Gastrocnemius medialis (tissue), 4 donors: ENCODE data around the gene NDOR1. TPM values are rescaled to one million over a fixed set of nuclear protein-coding genes. Genes with fewer than 3 reads are reported as not detected.

Experiments used
- ATAC-seq, 2 donors: fragments of 150-250 bp; one replicate each; pipeline ENCODE4 v1.9.1; 2016
- DNase-seq, 2 donors: peaks; one replicate each; pipeline ENCODE4 v3.0.0-alpha.2; 2019
- H3K27ac ChIP-seq, 4 donors: fragments of 200-600 bp; sonication (generic); 1 replicate in 1 of 4; 2 replicates in 3 of 4; pipeline ENCODE4 v1.5.1; 2016 to 2018; ENCODE audit warnings: mild to moderate bottlenecking in 2 of 4, moderate library complexity in 1 of 4
- H3K27me3 ChIP-seq, 3 donors: fragments of 200-600 bp; sonication (generic) in 2 of 3; 1 replicate in 1 of 3; 2 replicates in 2 of 3; pipeline versions ENCODE4 v1.5.1 to v1.6.0; 2016 to 2019; ENCODE audit warnings: mild to moderate bottlenecking in 1 of 3, moderate library complexity in 1 of 3
- H3K36me3 ChIP-seq, 2 donors: fragments of 200-600 bp; sonication (generic) in 1 of 2; one replicate each; pipeline ENCODE4 v1.5.1; 2017 to 2018
- H3K4me1 ChIP-seq, 2 donors: fragments of 200-600 bp; sonication (generic) in 1 of 2; one replicate each; pipeline ENCODE4 v1.5.1; 2016 to 2017; ENCODE audit warnings: mild to moderate bottlenecking in 2 of 2
- H3K4me3 ChIP-seq, 4 donors: fragments of 200-600 bp; sonication (generic) in 3 of 4; 1 replicate in 1 of 4; 2 replicates in 3 of 4; pipeline ENCODE4 v1.5.1; 2016 to 2019; ENCODE audit warnings: mild to moderate bottlenecking in 2 of 4
- H3K9me3 ChIP-seq, 3 donors: fragments of 200-600 bp; sonication (generic) in 2 of 3; 1 replicate in 1 of 3; 2 replicates in 2 of 3; pipeline ENCODE4 v1.5.1; 2016 to 2019
- CTCF ChIP-seq, 5 experiments: fragments of 450-650 bp in 3 of 5; fragments of 200-600 bp in 2 of 5; sonication (generic) in 2 of 5; IDR thresholded peaks in 4 of 5; conservative IDR thresholded peaks in 1 of 5; 1 replicate in 4 of 5; 2 replicates in 1 of 5; pipeline ENCODE4 v1.5.1; 2016 to 2019; ENCODE audit warnings: antibody characterized with exemption in 5 of 5, mild to moderate bottlenecking in 3 of 5, moderate library complexity in 3 of 5
- POLR2A ChIP-seq, 2 donors: fragments of 450-650 bp; IDR thresholded peaks; one replicate each; pipeline ENCODE4 v1.6.1; 2017; ENCODE audit warnings: antibody characterized with exemption in 2 of 2, mild to moderate bottlenecking in 2 of 2, moderate library complexity in 2 of 2
- in situ Hi-C, 4 donors: fragments of 200-750 bp; cut with MboI; loops; one replicate each; pipeline versions ENCODE4 v1.15.0 to v1.8.0; 2017; ENCODE audit warnings: low sequenced_read_pairs in 4 of 4
- intact Hi-C: fragments of 100-400 bp; cut with DNase I; formaldehyde crosslinking; loops from one replicate; pipeline ENCODE4 v1.15.1; 2023; ENCODE audit warnings: low total_unique reads
- total RNA-seq, 4 donors: library from RNA; depleted of rRNA; stranded (reverse); fragments of >200 nt; gene quantifications; one replicate each; pipeline versions ENCODE4 v1.1.0 to v1.2.3, GENCODE V29; 2016

NDOR1 gene
- total RNA-seq, 4 donors from 2014 or later, result 2.4 to 5.0 (median 4.1) TPM

- H3K4me1 ChIP-seq, result peaks cover 9 to 12% of the 10 kb centered on the region in 2 donors
- no peaks in the 10 kb centered on the region for H3K27me3 ChIP-seq
- H3K36me3 ChIP-seq, result no peaks in the 10 kb centered on the region
- H3K4me3 ChIP-seq, result no peak overlapping the region
- ATAC-seq (no peak), DNase-seq (no peak)
- intact Hi-C loops, result no loop called here
- TF ChIP-seq POLR2A (IDR thresholded peaks at IDR 0.05), result no peak
- TF ChIP-seq CTCF (IDR thresholded peaks at IDR 0.05 in 4 of 5, conservative IDR thresholded peaks at IDR 0.05 in 1 of 5), result no peak
- H3K27ac ChIP-seq, result no peak overlapping the region
- in situ Hi-C loops, result loop anchor here in 1 of 4 donors (10.0 kb wide), 1 partner anchor 89 kb away; no protein-coding TSS in a partner anchor
- no peaks in the 10 kb centered on the region for H3K9me3 ChIP-seq
Observed at GRCh38 chr9:137213160-137214060, 7.9 kb downstream of the NDOR1 start.

GRCh38 chr9:137214620-137215019 lies 9.1 kb downstream of the NDOR1 start:
- Histone ChIP-seq H3K27ac (no peak overlapping the region), H3K4me1 (peaks cover 9 to 12% of the 10 kb centered on the region in 2 donors), H3K27me3 (no peaks in the 10 kb centered on the region), H3K9me3 (no peaks in the 10 kb centered on the region), H3K4me3 (no peak overlapping the region), H3K36me3 (no peaks in the 10 kb centered on the region)
- in situ Hi-C loops, result loop anchor here in 1 of 4 donors (10.0 kb wide), 1 partner anchor 90 kb away; no protein-coding TSS in a partner anchor
- TF ChIP-seq POLR2A (IDR thresholded peaks at IDR 0.05) (no peak), CTCF (IDR thresholded peaks at IDR 0.05 in 4 of 5, conservative IDR thresholded peaks at IDR 0.05 in 1 of 5) (no peak)
- no peak for DNase-seq
- no peak for ATAC-seq
- intact Hi-C loops, result no loop called here

GRCh38 chr9:137215196-137215986 lies 9.9 kb downstream of the NDOR1 start:
- Histone ChIP-seq H3K4me3 (no peak overlapping the region), H3K9me3 (no peaks in the 10 kb centered on the region), H3K36me3 (no peaks in the 10 kb centered on the region), H3K27ac (no peak overlapping the region), H3K27me3 (no peaks in the 10 kb centered on the region), H3K4me1 (peaks cover 9 to 12% of the 10 kb centered on the region in 2 donors)
- in situ Hi-C loops, result loop anchor here in 1 of 4 donors (10.0 kb wide), 1 partner anchor 91 kb away; no protein-coding TSS in a partner anchor
- intact Hi-C loops, result no loop called here
- no peak for ATAC-seq
- no peak for TF ChIP-seq CTCF (IDR thresholded peaks at IDR 0.05 in 4 of 5, conservative IDR thresholded peaks at IDR 0.05 in 1 of 5)
- TF ChIP-seq POLR2A (IDR thresholded peaks at IDR 0.05), result no peak
- DNase-seq, result no peak

- peaks cover 9 to 14% of the 10 kb centered on the region in 2 donors for H3K4me1 ChIP-seq
- H3K36me3 ChIP-seq, result no peaks in the 10 kb centered on the region
- H3K27me3 ChIP-seq, result no peaks in the 10 kb centered on the region
- H3K9me3 ChIP-seq, result no peaks in the 10 kb centered on the region
- no peak overlapping the region for H3K4me3 ChIP-seq
- intact Hi-C loops, result no loop called here
- DNase-seq (no peak), ATAC-seq (no peak)
- in situ Hi-C loops, result loop anchor here in 1 of 4 donors (10.0 kb wide), 1 partner anchor 92 kb away; no protein-coding TSS in a partner anchor
- TF ChIP-seq POLR2A (IDR thresholded peaks at IDR 0.05) (no peak), CTCF (IDR thresholded peaks at IDR 0.05 in 4 of 5, conservative IDR thresholded peaks at IDR 0.05 in 1 of 5) (no peak)
- no peak overlapping the region for H3K27ac ChIP-seq
Observed at GRCh38 chr9:137216188-137216965, 10.9 kb downstream of the NDOR1 start.
